IMR-90 (cell line): ENCODE data around the gene EXOC1L. TPM values are rescaled to one million over a fixed set of nuclear protein-coding genes. Genes with fewer than 3 reads are reported as not detected.

Experiments
- ATAC-seq: fragments of 200-7000 bp; cut with Tn5 transposase; 2 replicates; pipeline ENCODE4 v1.9.1; 2020; ENCODE audit warnings: low read depth, mild to moderate bottlenecking, moderate library complexity
- BruUV-seq: library from RNA; stranded (reverse); fragments of 400-500 nt; replicated peaks from 2 replicates; lab custom pipeline; 2021; lab: Mats Ljungman, UMichigan
- CTCF ChIA-PET: fragments of 300-600 bp; formaldehyde crosslinking; extraction: SDS; loops from one replicate; lab custom pipeline; 2021; ENCODE audit warnings: antibody characterized with exemption; lab: Yijun Ruan, JAX
- POLR2A ChIA-PET: fragments of 300-600 bp; sonication (Branson Sonifier 250); formaldehyde crosslinking; loops from one replicate; lab custom pipeline; 2022; ENCODE audit warnings: antibody characterized with exemption; ENCODE audit not compliant: unreplicated experiment; lab: Charles Lee
- DNase-seq: peaks from one replicate; pipeline ENCODE4 v3.0.0; 2013
- H2AFZ ChIP-seq: replicated peaks from 2 replicates; pipeline ENCODE3; 2013; ENCODE audit warnings: low read length, mild to moderate bottlenecking; ENCODE audit not compliant: poor library complexity
- H2AK5ac ChIP-seq: 2 replicates; pipeline ENCODE4 v1.6.1; 2013; ENCODE audit warnings: low read depth, low read length, inconsistent platforms
- H2AK9ac ChIP-seq: replicated peaks from 2 replicates; pipeline ENCODE3; 2013; ENCODE audit warnings: mild to moderate bottlenecking, low read depth, low read length, moderate library complexity; ENCODE audit not compliant: poor library complexity
- H2BK120ac ChIP-seq: 2 replicates; pipeline ENCODE4 v1.6.1; 2013; ENCODE audit warnings: low read depth, low read length, inconsistent platforms
- H2BK15ac ChIP-seq: 3 replicates; pipeline ENCODE4 v1.6.1; 2013; ENCODE audit warnings: low read depth, low read length, inconsistent platforms
- H2BK20ac ChIP-seq: 2 replicates; pipeline ENCODE4 v1.6.1; 2013; ENCODE audit warnings: low read depth, mild to moderate bottlenecking, inconsistent platforms, low read length, moderate library complexity
- H2BK5ac ChIP-seq: 2 replicates; pipeline ENCODE4 v1.6.1; 2013; ENCODE audit warnings: mild to moderate bottlenecking, low read depth, low read length, inconsistent platforms; ENCODE audit not compliant: poor library complexity, severe bottlenecking
- H3K14ac ChIP-seq: replicated peaks from 2 replicates; pipeline ENCODE4 v1.6.1; 2013; ENCODE audit warnings: low read depth, low read length, inconsistent platforms
- H3K18ac ChIP-seq: 2 replicates; pipeline ENCODE4 v1.6.1; 2013; ENCODE audit warnings: low read depth, low read length, control low read depth
- H3K23ac ChIP-seq: 2 replicates; pipeline ENCODE4 v1.6.1; 2013; ENCODE audit warnings: low read depth, low read length, inconsistent platforms
- H3K27ac ChIP-seq: 2 replicates; pipeline ENCODE4 v1.5.1; 2013; ENCODE audit warnings: mild to moderate bottlenecking, control low read depth, low read length; ENCODE audit not compliant: insufficient read depth
- H3K27me3 ChIP-seq: 2 replicates; pipeline ENCODE4 v1.6.1; 2013; ENCODE audit warnings: low read length; ENCODE audit not compliant: control insufficient read depth, insufficient read depth
- H3K36me3 ChIP-seq: 2 replicates; pipeline ENCODE4 v1.6.1; 2013; ENCODE audit warnings: low read length, mixed read lengths; ENCODE audit not compliant: control insufficient read depth, insufficient read depth
- H3K4ac ChIP-seq: 2 replicates; pipeline ENCODE4 v1.6.1; 2013; ENCODE audit warnings: low read depth, low read length, inconsistent platforms
- H3K4me1 ChIP-seq: 2 replicates; pipeline ENCODE4 v1.6.1; 2013; ENCODE audit warnings: low read length, mixed read lengths; ENCODE audit not compliant: control insufficient read depth, insufficient read depth
- H3K4me2 ChIP-seq: 2 replicates; pipeline ENCODE4 v1.6.1; 2013; ENCODE audit warnings: low read depth, mild to moderate bottlenecking, control low read depth, low read length, moderate library complexity
- H3K4me3 ChIP-seq: 2 replicates; pipeline ENCODE4 v1.5.1; 2013; ENCODE audit warnings: low read depth, mild to moderate bottlenecking, control low read depth, low read length, moderate library complexity; ENCODE audit not compliant: insufficient read depth
- H3K56ac ChIP-seq: 2 replicates; pipeline ENCODE4 v1.6.1; 2013; ENCODE audit warnings: low read length, inconsistent platforms; ENCODE audit not compliant: insufficient read depth; ENCODE audit errors: extremely low read depth
- H3K79me1 ChIP-seq, 2 experiments: 2 replicates each; pipeline ENCODE4 v1.6.1; 2013; ENCODE audit warnings: low read length in 2 of 2, inconsistent platforms in 1 of 2, low read depth in 1 of 2
- H3K9ac ChIP-seq: 2 replicates; pipeline ENCODE4 v1.6.1; 2013; ENCODE audit warnings: low read depth, low read length, control low read depth
- H3K9me1 ChIP-seq: 2 replicates; pipeline ENCODE4 v1.6.1; 2013; ENCODE audit warnings: low read length, inconsistent platforms; ENCODE audit not compliant: insufficient read depth
- H3K9me3 ChIP-seq: 2 replicates; pipeline ENCODE4 v1.6.1; 2013; ENCODE audit warnings: low read length; ENCODE audit not compliant: control insufficient read depth, insufficient read depth
- H4K20me1 ChIP-seq: 2 replicates; pipeline ENCODE4 v1.6.1; 2013; ENCODE audit warnings: low read length, inconsistent platforms; ENCODE audit not compliant: insufficient read depth
- H4K5ac ChIP-seq: 2 replicates; pipeline ENCODE4 v1.6.1; 2013; ENCODE audit warnings: mild to moderate bottlenecking, low read depth, low read length, control low read depth
- H4K8ac ChIP-seq, 2 experiments: 2 replicates each; pipeline ENCODE4 v1.6.1; 2013; ENCODE audit warnings: low read depth in 2 of 2, low read length in 2 of 2, control low read depth in 1 of 2, inconsistent platforms in 1 of 2
- H4K91ac ChIP-seq: 2 replicates; pipeline ENCODE4 v1.6.1; 2013; ENCODE audit warnings: low read depth, low read length, inconsistent platforms; ENCODE audit not compliant: insufficient read depth
- BHLHE40 ChIP-seq: fragments of 150-350 bp; IDR thresholded peaks from 2 replicates; pipeline ENCODE4 v1.6.1; 2016; ENCODE audit warnings: mild to moderate bottlenecking, low read depth, low read length
- CEBPB ChIP-seq: IDR thresholded peaks from 2 replicates; pipeline ENCODE4 v1.6.1; 2012; ENCODE audit warnings: low read depth, low read length, improper control_type of control experiment
- FOS ChIP-seq: fragments of 150-350 bp; IDR thresholded peaks from 2 replicates; pipeline ENCODE4 v1.6.1; 2016; ENCODE audit warnings: low read depth, low read length
- MAFK ChIP-seq: IDR thresholded peaks from 2 replicates; pipeline ENCODE4 v1.6.1; 2012; ENCODE audit warnings: low read depth, low read length, improper control_type of control experiment
- MAZ ChIP-seq: IDR thresholded peaks from 2 replicates; pipeline ENCODE4 v1.6.1; 2012; ENCODE audit warnings: low read depth, mild to moderate bottlenecking, low read length, improper control_type of control experiment, moderate library complexity, borderline replicate concordance
- MXI1 ChIP-seq: IDR thresholded peaks from 2 replicates; pipeline ENCODE4 v1.6.1; 2012; ENCODE audit warnings: low read depth, mild to moderate bottlenecking, low read length, moderate library complexity, borderline replicate concordance
- NFE2L2 ChIP-seq: fragments of 150-350 bp; IDR thresholded peaks from 2 replicates; pipeline ENCODE4 v1.6.1; 2016; ENCODE audit warnings: low read depth, mild to moderate bottlenecking, low read length
- POLR2A ChIP-seq: IDR thresholded peaks from 2 replicates; pipeline ENCODE4 v1.6.1; 2012; ENCODE audit warnings: mild to moderate bottlenecking, low read depth, low read length
- RAD21 ChIP-seq: IDR thresholded peaks from 2 replicates; pipeline ENCODE4 v1.6.1; 2012; ENCODE audit warnings: low read length, improper control_type of control experiment
- RCOR1 ChIP-seq: IDR thresholded peaks from 2 replicates; pipeline ENCODE4 v1.6.1; 2012; ENCODE audit warnings: mild to moderate bottlenecking, low read length, improper control_type of control experiment; ENCODE audit not compliant: insufficient replicate concordance
- RFX5 ChIP-seq: IDR thresholded peaks from 2 replicates; pipeline ENCODE4 v1.8.0; 2012; ENCODE audit warnings: low read depth, mild to moderate bottlenecking, low read length, moderate library complexity
- SMC3 ChIP-seq: fragments of 150-350 bp; IDR thresholded peaks from 2 replicates; pipeline ENCODE4 v1.6.1; 2016; ENCODE audit warnings: low read depth, mild to moderate bottlenecking, antibody characterized with exemption, low read length, moderate library complexity
- USF2 ChIP-seq: fragments of 150-350 bp; IDR thresholded peaks from 2 replicates; pipeline ENCODE4 v1.6.1; 2017; ENCODE audit warnings: mild to moderate bottlenecking, antibody characterized with exemption, low read length, low read depth
- WGBS, 2 experiments: methylation state at CpG; one replicate each; pipeline versions ENCODE4 v1.1.5 to v1.1.7; 2013; ENCODE audit warnings: missing lambda C conversion rate in 2 of 2; ENCODE audit not compliant: insufficient read length in 1 of 2; ENCODE audit errors: extremely low coverage in 2 of 2; 5-methylcytosine and 5-hydroxymethylcytosine counted together
- dilution Hi-C: fragments of 300-500 bp; cut with HindIII; formaldehyde crosslinking; loops from one replicate; pipeline ENCODE4 v1.14.3; 2018; ENCODE audit warnings: low sequenced_read_pairs; ENCODE audit not compliant: unreplicated experiment
- in situ Hi-C: fragments of 300-500 bp; cut with MboI; formaldehyde crosslinking; loops from 3 replicates; pipeline ENCODE4 v1.14.3; 2019; ENCODE audit warnings: low sequenced_read_pairs, inconsistent platforms, mixed read lengths
- intact Hi-C: fragments of 100-400 bp; cut with micrococcal nuclease; formaldehyde crosslinking; loops from 2 replicates; pipeline ENCODE4 v1.10.0; 2022
- polyA plus RNA-seq, 3 experiments: library from polyadenylated mRNA; depleted of rRNA; stranded (reverse); fragments of >200 nt; gene quantifications; 2 replicates each; pipeline ENCODE4 v1.2.3, GENCODE V29; 2012; ENCODE audit warnings: low replicate concordance in 1 of 3
- total RNA-seq: library from RNA; depleted of rRNA; stranded (reverse); fragments of >200 nt; gene quantifications from 2 replicates; pipeline ENCODE4 v1.2.3, GENCODE V29; 2012

EXOC1L gene
- total and polyA plus RNA-seq, 2 of the 4 experiments (the other 2 are of a cell fraction), result not detected

GRCh38 chr4:55827582-55827981 lies 8.0 kb downstream of the EXOC1L start:
- ATAC-seq, result no peak
- POLR2A ChIA-PET, result no interaction called here

More at GRCh38 chr4:55827582-55827981, 8.0 kb downstream of the EXOC1L start:
- H3K36me3 ChIP-seq, result no peaks in the 10 kb centered on the region
- no peak overlapping the region for H4K5ac ChIP-seq
- no peak for DNase-seq
- H2AK9ac ChIP-seq, result no peak overlapping the region
- no peak overlapping the region for H2BK5ac ChIP-seq
- H3K79me1 ChIP-seq, result no peaks in the 10 kb centered on the region
- H3K9me3 ChIP-seq, result no peaks in the 10 kb centered on the region
- no peak overlapping the region for H3K23ac ChIP-seq
- H3K27ac ChIP-seq, result no peak overlapping the region
- TF ChIP-seq FOS, result no peak
- no peak for TF ChIP-seq USF2
- no peak for TF ChIP-seq CEBPB
- TF ChIP-seq BHLHE40, result no peak
- no peak for TF ChIP-seq SMC3
- no peak for TF ChIP-seq MAFK
- TF ChIP-seq RFX5, result no peak
- no peak for TF ChIP-seq RCOR1
- no peak for TF ChIP-seq POLR2A
- no peak for TF ChIP-seq MXI1
- TF ChIP-seq NFE2L2, result no peak
- TF ChIP-seq MAZ, result no peak
- no peak for TF ChIP-seq RAD21
- no peak overlapping the region for H2AK5ac ChIP-seq
- no peak overlapping the region for H3K4me2 ChIP-seq
- H3K9ac ChIP-seq, result no peak overlapping the region
- no peak overlapping the region for H3K14ac ChIP-seq
- dilution Hi-C loops, result no loop called here
- in situ Hi-C loops, result no loop called here
- BruUV-seq, result no TSS peak
- H4K8ac ChIP-seq, result no peak overlapping the region
- WGBS, 2 experiments, result no CpG with 5 or more reads among the region's 2 CpGs
- no peak overlapping the region for H2AFZ ChIP-seq
- no peaks in the 10 kb centered on the region for H4K20me1 ChIP-seq
- intact Hi-C loops, result no loop called here
- CTCF ChIA-PET, result no interaction called here
- H3K18ac ChIP-seq, result no peak overlapping the region
- H4K91ac ChIP-seq, result no peak overlapping the region
- H2BK15ac ChIP-seq, result no peak overlapping the region
- no peak overlapping the region for H3K4ac ChIP-seq
- peaks cover 2% of the 10 kb centered on the region; the same call in 1 of the 2 replicates for H3K27me3 ChIP-seq
- no peak overlapping the region for H2BK120ac ChIP-seq
- H3K4me1 ChIP-seq, result no peaks in the 10 kb centered on the region
- H3K56ac ChIP-seq, result no peak overlapping the region
- no peaks in the 10 kb centered on the region for H3K9me1 ChIP-seq
- H3K4me3 ChIP-seq, result no peak overlapping the region
- no peak overlapping the region for H2BK20ac ChIP-seq
